HG03460 (cell line): ENCODE data around the gene SUCLG2.
"Not testable (repeated sequence)": the region's sequence is repeated elsewhere in the genome, so short reads cannot be mapped to it uniquely, and the experiment has no call there.

Source experiments
- ATAC-seq: cut with Tn5 transposase; IDR thresholded peaks from one replicate; pipeline ENCODE4 v1.9.1; 2021; ENCODE audit not compliant: unreplicated experiment

SUCLG2 gene

GRCh38 chr3:67614195-67614594 is 40.2 kb downstream of the SUCLG2 start:
- no peak for ATAC-seq

GRCh38 chr3:67610458-67610857 is 44.0 kb downstream of the SUCLG2 start:
- ATAC-seq = no peak

GRCh38 chr3:67609709-67610108 is 44.7 kb downstream of the SUCLG2 start:
- ATAC-seq = no peak

- no peak for ATAC-seq
Measured at GRCh38 chr3:67608034-67608433, 46.4 kb downstream of the SUCLG2 start.

- no peak for ATAC-seq
Measured at GRCh38 chr3:67605377-67605776, 49.0 kb downstream of the SUCLG2 start.

GRCh38 chr3:67602816-67603215 is 51.6 kb downstream of the SUCLG2 start:
- ATAC-seq = no peak

GRCh38 chr3:67601919-67602608 is 52.3 kb downstream of the SUCLG2 start:
- ATAC-seq = no peak

GRCh38 chr3:67601385-67601784 is 53.0 kb downstream of the SUCLG2 start:
- ATAC-seq = no peak

GRCh38 chr3:67599821-67600220 is 54.6 kb downstream of the SUCLG2 start:
- no peak for ATAC-seq

- no peak for ATAC-seq
Measured at GRCh38 chr3:67598814-67599556, 55.4 kb downstream of the SUCLG2 start.

GRCh38 chr3:67595424-67595823 is 59.0 kb downstream of the SUCLG2 start:
- no peak for ATAC-seq

- no peak for ATAC-seq
Measured at GRCh38 chr3:67593761-67594234, 60.6 kb downstream of the SUCLG2 start.

- no peak for ATAC-seq
Measured at GRCh38 chr3:67592057-67592456, 62.4 kb downstream of the SUCLG2 start.

- no peak for ATAC-seq
Measured at GRCh38 chr3:67587811-67588210, 66.6 kb downstream of the SUCLG2 start.

- no peak for ATAC-seq
Measured at GRCh38 chr3:67587301-67587700, 67.1 kb downstream of the SUCLG2 start.

GRCh38 chr3:67584608-67585007 is 69.8 kb downstream of the SUCLG2 start:
- ATAC-seq = not testable (repeated sequence)

GRCh38 chr3:67580430-67581000 is 73.9 kb downstream of the SUCLG2 start:
- ATAC-seq = no peak

- ATAC-seq = no peak
Measured at GRCh38 chr3:67578416-67578815, 76.0 kb downstream of the SUCLG2 start.

- no peak for ATAC-seq
Measured at GRCh38 chr3:67576441-67576840, 78.0 kb downstream of the SUCLG2 start.

- no peak for ATAC-seq
Measured at GRCh38 chr3:67569324-67569723, 85.1 kb downstream of the SUCLG2 start.

- no peak for ATAC-seq
Measured at GRCh38 chr3:67567893-67568292, 86.5 kb downstream of the SUCLG2 start.

GRCh38 chr3:67564973-67565372 is 89.4 kb downstream of the SUCLG2 start:
- no peak for ATAC-seq
